HEK293 (cell line): Measurements from ENCODE around the gene PSEN2.

Source experiments
- ATF2 ChIP-seq: fragments of 450-650 bp; formaldehyde crosslinking; IDR thresholded peaks from 2 replicates; pipeline ENCODE4 v1.5.1; 2016; ENCODE audit warnings: missing biosample characterization, missing genetic modification characterization, low read depth
- BCL6B ChIP-seq: fragments of 450-650 bp; formaldehyde crosslinking; IDR thresholded peaks from 2 replicates; pipeline ENCODE4 v1.5.1; 2017; ENCODE audit warnings: missing biosample characterization, missing genetic modification characterization
- MEIS1 ChIP-seq: sonication (generic); formaldehyde crosslinking; IDR thresholded peaks from 2 replicates; pipeline ENCODE4 v1.8.1; 2022; ENCODE audit warnings: missing genetic modification reagents, mild to moderate bottlenecking, borderline replicate concordance
- REST ChIP-seq: fragments of 450-650 bp; formaldehyde crosslinking; IDR thresholded peaks from 2 replicates; pipeline ENCODE4 v1.5.1; 2016; ENCODE audit warnings: missing biosample characterization, missing genetic modification characterization
- ZBTB1 ChIP-seq: fragments of 450-650 bp; formaldehyde crosslinking; IDR thresholded peaks from 2 replicates; pipeline ENCODE4 v1.5.1; 2016; ENCODE audit warnings: missing biosample characterization, missing genetic modification characterization
- ZBTB49 ChIP-seq: fragments of 450-650 bp; formaldehyde crosslinking; IDR thresholded peaks from 2 replicates; pipeline ENCODE4 v1.5.1; 2016; ENCODE audit warnings: missing biosample characterization, missing genetic modification characterization, low read depth
- ZNF16 ChIP-seq: fragments of 450-650 bp; formaldehyde crosslinking; IDR thresholded peaks from 2 replicates; pipeline ENCODE4 v1.5.1; 2016; ENCODE audit warnings: low read depth, missing biosample characterization, missing genetic modification characterization
- ZNF184 ChIP-seq: fragments of 450-650 bp; IDR thresholded peaks from 2 replicates; pipeline ENCODE4 v1.5.1; 2018; ENCODE audit warnings: missing biosample characterization, mild to moderate bottlenecking, missing genetic modification characterization
- ZNF623 ChIP-seq: fragments of 450-650 bp; formaldehyde crosslinking; IDR thresholded peaks from 2 replicates; pipeline ENCODE4 v1.5.1; 2016; ENCODE audit warnings: missing biosample characterization, missing genetic modification characterization
- ZNF658 ChIP-seq: fragments of 450-650 bp; formaldehyde crosslinking; IDR thresholded peaks from 2 replicates; pipeline ENCODE4; 2016; ENCODE audit warnings: missing biosample characterization, missing genetic modification characterization
- ZNF776 ChIP-seq: fragments of 450-650 bp; formaldehyde crosslinking; IDR thresholded peaks from 2 replicates; pipeline ENCODE4 v1.5.0; 2017; ENCODE audit warnings: missing biosample characterization, missing genetic modification characterization, borderline replicate concordance
- TF ChIP-seq, protein P1 (sequence below): fragments of 450-650 bp; formaldehyde crosslinking; IDR thresholded peaks from 2 replicates; pipeline ENCODE4 v1.5.1; 2016; ENCODE audit warnings: missing biosample characterization, missing genetic modification characterization
- TF ChIP-seq, protein P2 (sequence below): fragments of 450-650 bp; formaldehyde crosslinking; IDR thresholded peaks from 2 replicates; pipeline ENCODE4 v1.5.1; 2017; ENCODE audit warnings: missing biosample characterization, missing genetic modification characterization

DNA sequence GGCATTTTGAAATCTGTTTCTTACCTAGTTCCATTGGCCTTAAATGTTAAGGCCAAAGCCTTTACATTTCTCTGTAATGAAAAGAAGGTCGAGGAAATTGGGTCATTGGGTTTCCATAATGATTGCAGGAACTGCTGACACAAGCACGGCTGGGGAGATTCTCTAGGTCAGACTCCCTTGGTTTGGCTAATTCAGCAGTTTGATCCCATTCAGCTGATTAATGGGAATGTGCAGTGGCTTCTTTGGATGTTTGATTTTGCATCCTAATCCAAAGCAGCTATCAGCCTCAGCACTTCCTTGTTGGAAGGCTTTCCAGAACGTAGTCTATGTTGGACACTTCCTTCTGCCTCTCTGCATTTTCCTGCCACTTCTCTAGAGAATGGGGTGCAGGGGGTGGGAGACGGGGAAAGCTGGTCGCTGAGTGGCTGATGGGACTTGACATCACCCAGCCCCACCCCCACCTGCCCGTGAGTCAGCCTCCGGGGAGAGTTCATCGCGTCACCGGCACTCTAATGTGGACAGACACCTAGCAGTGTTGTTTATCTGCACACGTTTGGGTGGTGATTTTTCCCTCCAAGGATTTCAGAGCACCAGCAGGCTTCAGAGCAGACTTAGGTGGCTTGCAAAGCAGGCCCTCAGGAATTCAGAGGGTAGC, 5.4 kb downstream of the PSEN2 start:
- TF ChIP-seq ATF2 = 0 out of 2 replicates have a peak, but pooled peaks have one; percentile 28
- TF ChIP-seq, protein P1, sequence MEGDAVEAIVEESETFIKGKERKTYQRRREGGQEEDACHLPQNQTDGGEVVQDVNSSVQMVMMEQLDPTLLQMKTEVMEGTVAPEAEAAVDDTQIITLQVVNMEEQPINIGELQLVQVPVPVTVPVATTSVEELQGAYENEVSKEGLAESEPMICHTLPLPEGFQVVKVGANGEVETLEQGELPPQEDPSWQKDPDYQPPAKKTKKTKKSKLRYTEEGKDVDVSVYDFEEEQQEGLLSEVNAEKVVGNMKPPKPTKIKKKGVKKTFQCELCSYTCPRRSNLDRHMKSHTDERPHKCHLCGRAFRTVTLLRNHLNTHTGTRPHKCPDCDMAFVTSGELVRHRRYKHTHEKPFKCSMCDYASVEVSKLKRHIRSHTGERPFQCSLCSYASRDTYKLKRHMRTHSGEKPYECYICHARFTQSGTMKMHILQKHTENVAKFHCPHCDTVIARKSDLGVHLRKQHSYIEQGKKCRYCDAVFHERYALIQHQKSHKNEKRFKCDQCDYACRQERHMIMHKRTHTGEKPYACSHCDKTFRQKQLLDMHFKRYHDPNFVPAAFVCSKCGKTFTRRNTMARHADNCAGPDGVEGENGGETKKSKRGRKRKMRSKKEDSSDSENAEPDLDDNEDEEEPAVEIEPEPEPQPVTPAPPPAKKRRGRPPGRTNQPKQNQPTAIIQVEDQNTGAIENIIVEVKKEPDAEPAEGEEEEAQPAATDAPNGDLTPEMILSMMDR = no peak
- TF ChIP-seq ZNF658 = no peak
- TF ChIP-seq ZBTB49 (tag by site-specific recombination) = no peak
- no peak for TF ChIP-seq MEIS1
- TF ChIP-seq ZNF776 (tag by site-specific recombination) = no peak
- TF ChIP-seq, protein P2, sequence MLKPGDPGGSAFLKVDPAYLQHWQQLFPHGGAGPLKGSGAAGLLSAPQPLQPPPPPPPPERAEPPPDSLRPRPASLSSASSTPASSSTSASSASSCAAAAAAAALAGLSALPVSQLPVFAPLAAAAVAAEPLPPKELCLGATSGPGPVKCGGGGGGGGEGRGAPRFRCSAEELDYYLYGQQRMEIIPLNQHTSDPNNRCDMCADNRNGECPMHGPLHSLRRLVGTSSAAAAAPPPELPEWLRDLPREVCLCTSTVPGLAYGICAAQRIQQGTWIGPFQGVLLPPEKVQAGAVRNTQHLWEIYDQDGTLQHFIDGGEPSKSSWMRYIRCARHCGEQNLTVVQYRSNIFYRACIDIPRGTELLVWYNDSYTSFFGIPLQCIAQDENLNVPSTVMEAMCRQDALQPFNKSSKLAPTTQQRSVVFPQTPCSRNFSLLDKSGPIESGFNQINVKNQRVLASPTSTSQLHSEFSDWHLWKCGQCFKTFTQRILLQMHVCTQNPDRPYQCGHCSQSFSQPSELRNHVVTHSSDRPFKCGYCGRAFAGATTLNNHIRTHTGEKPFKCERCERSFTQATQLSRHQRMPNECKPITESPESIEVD (tag by site-specific recombination) = no peak
- TF ChIP-seq BCL6B (tag by site-specific recombination) = no peak
- 0 out of 2 replicates have a peak, but pooled peaks have one; percentile 15 for TF ChIP-seq ZNF184 (tag by site-specific recombination)
- no peak for TF ChIP-seq ZBTB1
- TF ChIP-seq ZNF16 (tag by site-specific recombination) = no peak
- TF ChIP-seq ZNF623 (tag by site-specific recombination) = no peak; the same call in 1 of the 2 replicates
- 0 out of 2 replicates have a peak, but pooled peaks have one; percentile 48 for TF ChIP-seq REST
